ENCODE results near the gene BOK. TPM values are rescaled to one million over a fixed set of nuclear protein-coding genes. Genes with fewer than 3 reads are reported as not detected.

BOK gene
- total and polyA plus RNA-seq, 7 experiments from 2014 or later, result 0.11 to 1.3 TPM; not detected in 5

- Mint-ChIP-seq H3K4me3 (peak overlapping the region in 3 of 10 donors; percentile 3 to 41 (median 10)), H3K27ac (no peak overlapping the region), H3K9me3 (peaks cover 0 to 29% (median 20%) of the 10 kb centered on the region in 11 donors), H3K36me3 (peaks cover 0 to 11% (median 0%) of the 10 kb centered on the region in 5 donors), H3K4me1 (peaks cover 0 to 19% (median 14%) of the 10 kb centered on the region in 7 donors), H3K27me3 (peaks cover 36 to 55% (median 45%) of the 10 kb centered on the region in 5 donors)
- ATAC-seq (no peak), DNase-seq (no peak)
- POLR2A ChIA-PET, result no interaction called here
- no peaks in the 10 kb centered on the region for H3K4me1 ChIP-seq (ENCODE audit: control insufficient read depth in 2 of 2, insufficient read depth in 2 of 2, low read length in 2 of 2)
- H3K36me3 ChIP-seq (ENCODE audit: control insufficient read depth in 2 of 3, insufficient read depth in 3 of 3, low read length in 3 of 3), result no peaks in the 10 kb centered on the region
- intact Hi-C loops (cut with micrococcal nuclease), result no loop called here
- H3K4me3 ChIP-seq (ENCODE audit: low read length), result no peak overlapping the region
- H3K27ac ChIP-seq (ENCODE audit: low read depth, low read length), result no peak overlapping the region
- peaks cover 0 to 9% of the 10 kb centered on the region in 2 donors for H3K27me3 ChIP-seq (ENCODE audit: control insufficient read depth in 2 of 2, insufficient read depth in 2 of 2, low read length in 2 of 2)
- peaks cover 0 to 15% (median 0%) of the 10 kb centered on the region in 3 experiments for H3K9me3 ChIP-seq (ENCODE audit: control insufficient read depth in 2 of 3, low read length in 3 of 3)
- CTCF ChIA-PET, result interaction anchor here (0.7 kb wide), 1 partner anchor 257 kb away, joined by 3 read pairs; no protein-coding TSS in a partner anchor
Observed at GRCh38 chr2:241555711-241556110, 2.8 kb upstream of the BOK start.

GRCh38 chr2:241556746-241557145 is 1.8 kb upstream of the BOK start:
- peaks cover 0 to 15% (median 0%) of the 10 kb centered on the region in 3 experiments for H3K9me3 ChIP-seq (ENCODE audit: control insufficient read depth in 2 of 3, low read length in 3 of 3)
- intact Hi-C loops (cut with micrococcal nuclease), result no loop called here
- no peak overlapping the region for H3K27ac ChIP-seq (ENCODE audit: low read depth, low read length)
- H3K4me3 ChIP-seq (ENCODE audit: low read length), result no peak overlapping the region
- ATAC-seq, result no peak
- H3K36me3 Mint-ChIP-seq, result peaks cover 0 to 11% (median 0%) of the 10 kb centered on the region in 5 donors
- H3K27ac Mint-ChIP-seq, result no peak overlapping the region
- ChIA-PET CTCF (no interaction called here), POLR2A (interaction anchor here (0.7 kb wide), 1 partner anchor 50 kb away, joined by 4 read pairs; no protein-coding TSS in a partner anchor)
- peaks cover 31 to 51% (median 38%) of the 10 kb centered on the region in 5 donors for H3K27me3 Mint-ChIP-seq
- peaks cover 0 to 19% (median 14%) of the 10 kb centered on the region in 7 donors for H3K4me1 Mint-ChIP-seq
- no peak for DNase-seq
- H3K27me3 ChIP-seq (ENCODE audit: control insufficient read depth in 2 of 2, insufficient read depth in 2 of 2, low read length in 2 of 2), result peaks cover 0 to 9% of the 10 kb centered on the region in 2 donors
- no peak overlapping the region for H3K4me3 Mint-ChIP-seq
- peaks cover 0 to 29% (median 20%) of the 10 kb centered on the region in 11 donors for H3K9me3 Mint-ChIP-seq
- no peaks in the 10 kb centered on the region for H3K4me1 ChIP-seq (ENCODE audit: control insufficient read depth in 2 of 2, insufficient read depth in 2 of 2, low read length in 2 of 2)
- H3K36me3 ChIP-seq (ENCODE audit: control insufficient read depth in 2 of 3, insufficient read depth in 3 of 3, low read length in 3 of 3), result no peaks in the 10 kb centered on the region

- H3K27me3 ChIP-seq (ENCODE audit: control insufficient read depth in 2 of 2, insufficient read depth in 2 of 2, low read length in 2 of 2), result peaks cover 0 to 9% of the 10 kb centered on the region in 2 donors
- DNase-seq, result no peak
- H3K27ac ChIP-seq (ENCODE audit: low read depth, low read length), result no peak overlapping the region
- peaks cover 28 to 40% (median 31%) of the 10 kb centered on the region in 5 donors for H3K27me3 Mint-ChIP-seq
- peaks cover 0 to 15% (median 0%) of the 10 kb centered on the region in 3 experiments for H3K9me3 ChIP-seq (ENCODE audit: control insufficient read depth in 2 of 3, low read length in 3 of 3)
- H3K27ac Mint-ChIP-seq, result no peak overlapping the region
- no peak for ATAC-seq
- no peak overlapping the region for H3K4me3 ChIP-seq (ENCODE audit: low read length)
- ChIA-PET CTCF (no interaction called here), POLR2A (interaction anchor here (0.5 kb wide), 1 partner anchor 182 kb away, joined by 3 read pairs; no protein-coding TSS in a partner anchor)
- H3K36me3 ChIP-seq (ENCODE audit: control insufficient read depth in 2 of 3, insufficient read depth in 3 of 3, low read length in 3 of 3), result no peaks in the 10 kb centered on the region
- no peaks in the 10 kb centered on the region for H3K4me1 ChIP-seq (ENCODE audit: control insufficient read depth in 2 of 2, insufficient read depth in 2 of 2, low read length in 2 of 2)
- H3K36me3 Mint-ChIP-seq, result peaks cover 0 to 11% (median 0%) of the 10 kb centered on the region in 5 donors
- peak overlapping the region; percentile 35 to 80 (median 66) for H3K4me3 Mint-ChIP-seq
- H3K4me1 Mint-ChIP-seq, result peaks cover 0 to 19% (median 14%) of the 10 kb centered on the region in 7 donors
- intact Hi-C loops (cut with micrococcal nuclease), result no loop called here
- peaks cover 0 to 28% (median 20%) of the 10 kb centered on the region in 11 donors for H3K9me3 Mint-ChIP-seq
Observed at GRCh38 chr2:241559323-241560161, 997 bp downstream of the BOK start.

- Mint-ChIP-seq H3K36me3 (peaks cover 0 to 11% (median 0%) of the 10 kb centered on the region in 5 donors), H3K27ac (no peak overlapping the region), H3K9me3 (peaks cover 0 to 28% (median 20%) of the 10 kb centered on the region in 11 donors), H3K27me3 (peaks cover 28 to 38% (median 31%) of the 10 kb centered on the region in 5 donors), H3K4me1 (peaks cover 0 to 19% (median 14%) of the 10 kb centered on the region in 7 donors), H3K4me3 (peak overlapping the region in 9 of 10 donors; percentile 35 to 80 (median 66))
- Histone ChIP-seq H3K27ac (ENCODE audit: low read depth, low read length) (no peak overlapping the region), H3K27me3 (ENCODE audit: control insufficient read depth in 2 of 2, insufficient read depth in 2 of 2, low read length in 2 of 2) (peaks cover 0 to 9% of the 10 kb centered on the region in 2 donors), H3K4me3 (ENCODE audit: low read length) (no peak overlapping the region), H3K36me3 (ENCODE audit: control insufficient read depth in 2 of 3, insufficient read depth in 3 of 3, low read length in 3 of 3) (no peaks in the 10 kb centered on the region), H3K9me3 (ENCODE audit: control insufficient read depth in 2 of 3, low read length in 3 of 3) (peaks cover 0 to 15% (median 0%) of the 10 kb centered on the region in 3 experiments), H3K4me1 (ENCODE audit: control insufficient read depth in 2 of 2, insufficient read depth in 2 of 2, low read length in 2 of 2) (no peaks in the 10 kb centered on the region)
- ChIA-PET POLR2A (interaction anchor here (0.5 kb wide), 1 partner anchor 182 kb away, joined by 3 read pairs; no protein-coding TSS in a partner anchor), CTCF (no interaction called here)
- ATAC-seq (no peak), DNase-seq (no peak)
- intact Hi-C loops (cut with micrococcal nuclease), result no loop called here
Observed at GRCh38 chr2:241560162-241560882, 1.8 kb downstream of the BOK start.

GRCh38 chr2:241560883-241561474 is 2.4 kb downstream of the BOK start:
- CTCF ChIA-PET, result no interaction called here
- no peak overlapping the region for H3K27ac ChIP-seq (ENCODE audit: low read depth, low read length)
- peaks cover 0 to 9% of the 10 kb centered on the region in 2 donors for H3K27me3 ChIP-seq (ENCODE audit: control insufficient read depth in 2 of 2, insufficient read depth in 2 of 2, low read length in 2 of 2)
- no peak overlapping the region for H3K4me3 ChIP-seq (ENCODE audit: low read length)
- ATAC-seq (no peak), DNase-seq (no peak)
- H3K4me3 Mint-ChIP-seq, result peak overlapping the region in 1 of 10 donors; percentile 17
- H3K27me3 Mint-ChIP-seq, result peaks cover 28 to 34% (median 31%) of the 10 kb centered on the region in 5 donors
- no peak overlapping the region for H3K27ac Mint-ChIP-seq
- H3K36me3 Mint-ChIP-seq, result peaks cover 0 to 11% (median 0%) of the 10 kb centered on the region in 5 donors
- peaks cover 0 to 22% (median 19%) of the 10 kb centered on the region in 11 donors for H3K9me3 Mint-ChIP-seq
- H3K4me1 ChIP-seq (ENCODE audit: control insufficient read depth in 2 of 2, insufficient read depth in 2 of 2, low read length in 2 of 2), result no peaks in the 10 kb centered on the region
- intact Hi-C loops (cut with micrococcal nuclease), result no loop called here
- H3K9me3 ChIP-seq (ENCODE audit: control insufficient read depth in 2 of 3, low read length in 3 of 3), result peaks cover 0 to 15% (median 0%) of the 10 kb centered on the region in 3 experiments
- POLR2A ChIA-PET, result no interaction called here
- H3K4me1 Mint-ChIP-seq, result peaks cover 0 to 15% (median 12%) of the 10 kb centered on the region in 7 donors
- no peaks in the 10 kb centered on the region for H3K36me3 ChIP-seq (ENCODE audit: control insufficient read depth in 2 of 3, insufficient read depth in 3 of 3, low read length in 3 of 3)

GRCh38 chr2:241561832-241562231 is 3.3 kb downstream of the BOK start:
- DNase-seq (no peak), ATAC-seq (no peak)
- H3K27me3 ChIP-seq (ENCODE audit: control insufficient read depth in 2 of 2, insufficient read depth in 2 of 2, low read length in 2 of 2), result peaks cover 0 to 9% of the 10 kb centered on the region in 2 donors
- H3K27ac Mint-ChIP-seq, result no peak overlapping the region
- H3K9me3 Mint-ChIP-seq, result peaks cover 0 to 15% (median 13%) of the 10 kb centered on the region in 11 donors
- H3K27me3 Mint-ChIP-seq, result peaks cover 24 to 29% (median 27%) of the 10 kb centered on the region in 5 donors
- no peak overlapping the region for H3K4me3 Mint-ChIP-seq
- ChIA-PET CTCF (interaction anchor here (0.9 kb wide), 1 partner anchor 20 kb away, joined by 4 read pairs; no protein-coding TSS in a partner anchor), POLR2A (interaction anchor here (0.8 kb wide), 1 partner anchor 1008 kb away, joined by 3 read pairs; no protein-coding TSS in a partner anchor)
- H3K9me3 ChIP-seq (ENCODE audit: control insufficient read depth in 2 of 3, low read length in 3 of 3), result peaks cover 0 to 10% (median 0%) of the 10 kb centered on the region in 3 experiments
- peaks cover 0 to 11% (median 0%) of the 10 kb centered on the region in 5 donors for H3K36me3 Mint-ChIP-seq
- no peaks in the 10 kb centered on the region for H3K36me3 ChIP-seq (ENCODE audit: control insufficient read depth in 2 of 3, insufficient read depth in 3 of 3, low read length in 3 of 3)
- H3K4me1 ChIP-seq (ENCODE audit: control insufficient read depth in 2 of 2, insufficient read depth in 2 of 2, low read length in 2 of 2), result no peaks in the 10 kb centered on the region
- no peak overlapping the region for H3K27ac ChIP-seq (ENCODE audit: low read depth, low read length)
- H3K4me1 Mint-ChIP-seq, result peaks cover 0 to 15% (median 12%) of the 10 kb centered on the region in 7 donors
- H3K4me3 ChIP-seq (ENCODE audit: low read length), result no peak overlapping the region
- intact Hi-C loops (cut with micrococcal nuclease), result no loop called here

All from naive thymus-derived CD4-positive, alpha-beta T cell (primary cell).